HUDEP-2 (cell line): ENCODE measurements around the gene CDH4.

Source experiments
- DNase-seq, 76 experiments: peaks; one replicate each; lab custom pipeline; 2025; ENCODE audit not compliant: unreplicated experiment in 76 of 76; lab: John Stamatoyannopoulos, UW

The CDH4 gene

DNA sequence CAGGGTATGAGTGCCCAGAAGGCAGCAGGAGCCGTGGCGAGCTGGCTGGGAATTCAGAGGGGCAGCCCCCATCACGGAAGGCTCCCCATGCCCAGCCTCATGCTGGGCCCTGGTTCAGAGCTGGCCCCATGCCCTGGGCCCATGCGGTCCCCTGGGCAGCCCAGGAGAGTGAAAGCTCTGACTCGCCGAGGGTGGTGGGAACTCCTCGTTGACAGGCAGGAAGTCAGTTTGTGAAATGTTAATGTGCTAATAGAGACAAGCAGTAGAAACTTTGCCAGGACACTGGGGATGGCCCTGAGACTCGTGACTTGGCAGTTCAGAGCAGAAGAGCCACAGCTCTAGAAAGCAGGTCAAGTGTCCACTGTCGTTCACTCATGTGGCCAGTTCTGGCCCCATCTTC lies 460.6 kb downstream of the CDH4 start:
- no peak for DNase-seq

DNA sequence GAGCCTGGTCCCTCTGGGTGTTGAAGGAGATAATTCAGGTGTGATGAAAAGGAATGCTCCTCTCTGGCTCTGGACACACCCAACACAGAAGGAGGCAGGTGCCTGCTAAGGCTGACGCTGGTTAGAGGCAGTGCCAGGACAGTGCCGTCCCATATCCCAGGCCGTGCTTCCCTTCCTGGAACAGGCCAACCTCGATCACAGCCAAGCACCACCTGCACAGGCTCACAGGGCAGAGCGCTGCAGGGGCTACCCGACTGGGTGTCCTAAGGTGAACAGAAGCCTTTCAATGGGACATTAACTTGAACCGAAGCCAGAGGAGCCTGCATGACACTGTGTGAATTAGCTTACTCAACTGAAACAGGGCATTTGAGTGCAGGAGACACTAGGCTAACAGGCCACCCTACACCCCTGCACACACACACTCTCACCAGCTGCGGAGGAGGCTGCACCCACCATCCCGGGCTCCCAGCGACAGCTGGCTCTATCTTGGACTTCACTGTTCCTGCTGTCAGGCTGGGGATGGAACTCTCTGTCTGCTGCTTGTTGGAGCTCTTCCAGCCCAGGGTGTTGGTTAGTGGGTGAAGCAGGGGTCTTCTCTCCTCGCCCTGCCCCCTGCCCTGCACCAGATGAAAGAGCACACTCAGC lies 466.4 kb downstream of the CDH4 start:
- no peak for DNase-seq

- no peak for DNase-seq
Measured at GRCh38 chr20:61719691-61720347, 467.8 kb downstream of the CDH4 start.

- DNase-seq = no peak
Measured at GRCh38 chr20:61720348-61720696, 468.3 kb downstream of the CDH4 start.

- no peak for DNase-seq
Measured at GRCh38 chr20:61722146-61722678, 470.2 kb downstream of the CDH4 start.

GRCh38 chr20:61723529-61724257 lies 471.6 kb downstream of the CDH4 start:
- no peak for DNase-seq

- DNase-seq = no peak
Measured at GRCh38 chr20:61724376-61724775, 472.3 kb downstream of the CDH4 start.

- DNase-seq = no peak
Measured at GRCh38 chr20:61725145-61725544, 473.1 kb downstream of the CDH4 start.

DNA sequence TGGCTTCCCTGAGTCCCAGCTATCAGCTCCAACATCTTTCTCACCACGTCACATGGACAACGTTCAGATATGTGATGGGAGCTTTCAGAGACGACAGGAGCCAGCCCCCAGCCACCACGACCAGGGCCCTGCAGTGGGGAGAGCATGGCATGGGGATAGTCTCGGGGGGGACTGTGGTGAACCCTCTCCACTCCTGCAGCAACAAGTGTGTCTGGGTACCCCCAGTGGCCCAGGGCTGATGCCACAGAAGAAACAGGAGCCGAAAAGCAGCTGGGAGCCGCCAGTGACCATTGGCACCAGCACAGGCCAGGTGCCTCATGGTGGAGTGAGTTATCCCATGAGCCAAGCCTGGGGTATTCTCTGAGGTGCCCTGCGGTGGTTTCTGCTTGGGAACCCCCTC lies 473.9 kb downstream of the CDH4 start:
- no peak for DNase-seq

DNA sequence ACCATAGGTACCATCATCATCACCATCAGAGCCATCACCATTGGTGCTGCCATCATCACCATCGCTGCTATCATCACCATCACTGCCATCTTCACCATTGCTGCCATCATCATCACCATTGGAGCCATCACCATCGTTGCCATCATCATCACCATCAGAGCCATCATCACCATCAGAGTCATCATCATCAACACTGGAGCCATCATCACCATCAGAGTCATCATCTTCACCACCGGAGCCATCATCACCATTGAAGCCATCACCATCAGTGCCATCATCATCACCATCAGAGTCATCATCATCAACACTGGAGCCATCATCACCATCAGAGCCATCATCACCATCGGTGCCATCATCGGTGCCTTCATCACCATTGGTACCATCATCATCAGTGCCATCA lies 474.9 kb downstream of the CDH4 start:
- DNase-seq = no peak

DNA sequence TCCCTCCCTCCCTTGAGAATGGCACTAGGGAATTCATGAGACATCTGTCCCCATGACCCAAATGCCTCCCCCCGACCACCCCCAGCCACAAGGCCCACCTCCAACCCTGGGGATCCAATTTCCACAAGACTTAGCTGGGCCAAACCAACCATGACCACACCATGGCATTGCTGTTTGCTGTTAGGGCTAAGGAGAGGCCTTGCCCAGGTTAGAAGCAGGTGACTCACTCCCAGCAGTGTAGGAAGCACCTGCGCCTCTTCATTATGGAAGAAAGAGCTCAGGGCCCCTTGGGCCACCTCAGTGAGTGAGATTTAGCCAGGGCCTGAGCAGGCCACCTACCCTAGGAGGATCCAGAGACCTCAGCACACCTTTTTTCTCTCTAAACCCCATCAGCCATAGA lies 475.7 kb downstream of the CDH4 start:
- DNase-seq = no peak

GRCh38 chr20:61728326-61728725 lies 476.3 kb downstream of the CDH4 start:
- DNase-seq = no peak

DNA sequence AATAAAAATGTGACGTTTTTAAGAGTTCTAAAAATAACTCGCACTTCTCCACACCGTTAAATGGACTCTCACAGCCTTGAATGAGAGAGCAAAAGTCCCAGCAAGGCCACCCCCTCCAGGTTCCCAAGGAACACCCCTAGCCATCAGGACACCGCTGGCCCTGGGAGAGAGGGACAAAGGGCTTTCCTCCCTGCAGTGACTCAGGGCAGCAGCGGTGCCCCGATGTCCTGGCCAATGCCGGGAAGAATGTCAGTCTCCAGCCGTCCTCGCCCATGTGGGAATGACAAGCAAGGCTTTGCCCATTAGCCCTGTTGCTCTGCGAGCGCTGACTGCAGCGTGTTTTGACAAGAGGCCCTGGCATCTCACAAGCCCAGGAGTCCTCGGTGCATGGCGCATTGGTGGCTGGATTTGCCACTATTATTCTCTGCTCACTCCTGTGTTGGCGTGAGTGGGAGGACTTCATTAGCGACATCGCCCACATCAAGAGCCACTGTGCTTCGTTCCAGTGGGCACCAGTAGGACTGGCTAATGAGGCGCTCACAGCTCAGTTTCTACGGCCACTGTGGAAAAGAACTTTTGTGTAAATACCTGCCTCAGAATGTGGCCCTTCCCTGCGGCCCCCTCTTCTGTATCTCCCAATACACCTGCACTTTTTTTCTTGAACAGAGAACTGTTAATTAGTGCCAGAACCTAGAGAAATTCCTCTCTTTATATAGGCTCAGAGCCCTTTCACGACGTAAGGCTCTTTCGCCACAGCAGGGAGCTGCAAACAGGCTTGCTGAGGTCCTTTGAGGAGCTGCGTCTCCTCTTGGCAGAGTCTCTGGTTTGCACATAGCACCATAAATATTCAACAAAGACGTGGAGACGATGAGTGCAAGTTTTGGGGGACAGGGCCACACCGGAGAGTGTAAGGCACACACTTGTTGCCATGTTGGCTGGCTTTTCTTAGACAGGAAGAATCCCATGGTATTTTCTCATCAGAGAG lies 477.0 kb downstream of the CDH4 start:
- no peak for DNase-seq

DNA sequence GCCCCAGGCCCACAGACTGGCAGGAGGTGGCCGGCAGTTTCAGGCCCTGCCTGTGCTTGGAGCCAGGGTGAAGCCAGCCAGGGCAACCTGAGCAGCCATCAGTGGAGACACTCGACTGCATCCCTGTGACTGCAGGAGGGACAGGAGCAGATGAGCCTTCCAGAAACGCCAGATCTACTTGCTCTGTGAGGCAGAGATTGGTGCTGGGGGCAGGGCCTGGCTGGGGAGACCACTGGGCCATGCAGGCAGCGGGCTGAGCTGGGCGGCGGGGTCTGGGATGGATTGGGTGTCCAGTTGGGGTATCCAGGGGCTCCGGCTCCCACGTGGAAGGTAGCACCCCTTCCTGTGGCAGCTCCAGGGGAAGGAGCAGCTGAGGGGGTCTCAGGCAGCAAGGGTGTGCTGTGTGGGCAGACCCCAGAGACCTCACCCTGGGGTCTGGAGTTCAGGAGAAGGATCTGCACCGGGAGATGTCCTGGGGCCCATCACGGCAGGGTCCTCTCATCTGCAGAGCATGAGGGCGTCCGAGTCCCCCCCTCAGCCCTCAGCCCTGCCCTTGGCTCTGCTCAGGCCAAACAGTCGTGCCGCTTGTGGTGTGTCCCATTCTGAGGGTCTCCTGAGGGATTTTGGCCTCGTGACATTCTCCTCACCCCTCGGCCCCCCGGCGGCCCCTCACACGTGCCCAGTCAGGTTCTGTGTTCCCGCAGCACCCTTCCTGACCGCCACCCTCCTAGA lies 478.7 kb downstream of the CDH4 start:
- DNase-seq = no peak

DNA sequence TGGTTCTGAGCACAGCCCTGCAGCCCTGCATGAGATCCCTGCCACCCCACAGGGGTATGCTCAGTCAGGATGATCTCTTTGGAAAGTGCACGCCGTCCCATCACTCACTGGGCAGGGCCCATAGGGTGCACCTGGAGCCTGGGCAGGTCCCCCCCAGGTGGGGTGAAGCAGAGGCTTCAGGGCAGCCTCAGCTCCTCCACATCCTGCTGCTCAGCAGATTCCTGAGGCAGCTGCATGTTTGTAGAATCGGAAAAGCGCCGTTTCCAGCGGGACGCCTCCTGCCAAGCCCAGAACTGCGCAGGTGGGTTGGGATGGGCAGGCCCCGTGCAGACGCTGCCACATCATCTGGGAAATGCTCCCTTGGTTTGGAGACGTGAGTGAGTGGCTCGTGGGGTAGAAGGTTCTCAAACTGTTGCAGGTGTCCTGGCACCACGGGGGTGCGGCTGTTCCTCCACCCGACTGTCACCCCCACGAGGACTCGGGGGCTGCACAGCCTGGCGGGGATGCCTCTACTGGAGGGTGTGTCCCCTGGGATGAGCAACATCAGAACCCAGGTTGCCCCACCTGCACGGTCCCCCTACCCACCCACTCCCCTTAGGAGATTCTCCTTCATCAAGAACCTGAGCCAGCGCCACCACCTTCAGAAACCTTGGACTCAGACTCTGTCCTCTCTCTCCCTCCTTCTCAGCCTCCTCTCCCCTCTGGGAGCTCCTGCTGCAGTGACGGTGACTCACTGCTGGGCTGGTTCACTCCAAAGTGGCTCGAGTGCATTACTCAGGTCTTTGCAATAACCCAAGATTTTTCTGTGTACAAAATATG lies 479.5 kb downstream of the CDH4 start:
- no peak for DNase-seq

DNA sequence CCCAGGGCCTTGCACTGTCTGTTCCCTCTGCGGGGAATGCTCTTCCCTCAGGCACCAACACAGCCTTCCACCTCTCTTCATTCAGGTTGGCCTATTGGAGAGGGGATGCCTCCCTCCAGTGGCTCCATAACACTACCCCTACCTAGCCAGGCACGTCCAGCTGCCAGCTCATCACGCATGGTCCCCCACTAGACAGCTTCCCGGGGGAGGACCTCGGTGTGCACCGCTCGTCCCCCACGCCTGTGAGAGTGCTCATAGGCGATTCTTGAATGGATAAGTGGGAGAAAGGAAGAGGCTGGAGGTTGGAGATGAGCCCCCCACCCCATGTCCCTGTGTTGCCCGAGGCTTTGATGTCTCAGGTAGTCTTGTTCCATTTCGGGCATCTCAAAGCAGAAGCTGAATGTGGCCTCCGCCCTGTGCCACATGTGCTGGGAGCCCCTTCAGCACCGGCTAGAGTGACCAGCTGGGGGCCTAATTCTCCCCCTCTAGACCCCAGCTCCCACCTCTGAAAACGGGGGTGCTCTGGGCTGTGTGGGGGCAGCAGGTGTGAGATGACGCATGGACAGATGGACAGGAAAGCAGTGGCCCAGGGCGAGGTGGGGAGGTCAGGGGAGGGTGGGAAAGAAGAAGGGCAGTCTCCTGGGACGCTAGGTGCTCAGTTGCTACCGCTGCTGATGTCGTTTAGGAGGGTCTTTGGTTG lies 480.6 kb downstream of the CDH4 start:
- DNase-seq = no peak

DNA sequence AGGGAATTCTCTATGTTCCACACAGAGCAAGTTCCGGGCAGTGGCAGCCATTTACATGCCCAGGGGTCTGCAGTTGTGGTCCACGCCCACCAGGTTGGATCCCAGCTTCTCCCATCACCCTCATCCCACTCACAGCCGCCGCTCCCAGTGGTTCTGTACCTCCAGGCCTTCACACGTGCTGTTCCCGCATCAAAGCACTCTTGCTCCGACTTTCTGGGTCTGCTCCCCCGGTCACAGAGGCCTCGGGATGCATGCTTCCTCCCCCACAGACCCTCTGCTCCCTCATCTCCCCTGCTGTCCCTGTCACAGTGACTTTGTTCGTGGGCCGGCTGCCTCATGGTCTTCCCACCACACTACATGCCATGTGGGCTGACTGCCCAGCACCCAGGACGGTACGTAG lies 481.2 kb downstream of the CDH4 start:
- DNase-seq = no peak

DNA sequence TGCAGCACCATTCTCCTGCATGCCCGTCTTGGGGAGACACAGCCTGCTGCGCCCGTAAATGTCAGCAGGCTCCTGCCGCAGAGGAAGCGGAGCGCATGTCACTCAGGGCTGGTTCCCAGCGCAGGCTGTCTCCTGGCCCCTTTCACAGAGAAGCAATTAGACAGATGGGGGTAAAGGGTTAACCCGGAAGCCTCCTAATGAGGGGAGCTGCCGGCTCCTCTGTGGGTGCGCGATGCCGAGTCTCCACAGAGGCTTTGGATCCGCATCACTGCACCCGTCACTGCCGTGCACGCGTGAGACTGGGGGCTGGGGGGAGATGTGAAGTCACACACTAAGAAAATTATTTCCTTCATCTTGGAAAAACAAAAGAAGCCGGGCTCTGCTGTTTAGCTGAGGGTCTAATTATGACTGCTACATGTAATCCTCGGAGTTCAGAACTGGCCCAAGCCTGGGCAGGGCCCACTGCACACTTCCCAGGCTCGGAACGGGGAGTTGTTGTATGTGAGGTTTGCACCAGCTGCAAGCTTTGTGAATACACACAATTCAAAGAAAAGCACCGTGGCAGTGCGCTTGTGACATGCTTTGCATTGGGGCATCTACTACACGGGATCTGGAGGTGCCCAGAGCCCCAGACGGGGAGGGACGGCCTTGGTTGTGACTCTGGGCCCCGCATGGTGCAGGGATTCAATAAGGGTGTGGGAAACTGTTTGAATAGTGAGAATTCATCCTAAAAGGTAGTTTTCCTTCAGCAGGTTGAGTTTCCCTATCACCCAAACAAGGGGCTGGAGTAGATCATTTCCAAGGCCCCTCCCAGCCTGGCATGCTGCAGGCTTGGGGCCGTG lies 482.1 kb downstream of the CDH4 start:
- DNase-seq = no peak
